IPS-NIHi7 (cell line): Measurements from ENCODE around the gene OAF.
"Not testable (repeated sequence)": the region's sequence is repeated elsewhere in the genome, so short reads cannot be mapped to it uniquely, and the experiment has no call there.

Source experiments
- DNase-seq: peaks from one replicate; pipeline ENCODE4 v3.0.0; 2012; ENCODE audit warnings: mixed read lengths; ENCODE audit errors: extremely low spot score

OAF gene

DNA sequence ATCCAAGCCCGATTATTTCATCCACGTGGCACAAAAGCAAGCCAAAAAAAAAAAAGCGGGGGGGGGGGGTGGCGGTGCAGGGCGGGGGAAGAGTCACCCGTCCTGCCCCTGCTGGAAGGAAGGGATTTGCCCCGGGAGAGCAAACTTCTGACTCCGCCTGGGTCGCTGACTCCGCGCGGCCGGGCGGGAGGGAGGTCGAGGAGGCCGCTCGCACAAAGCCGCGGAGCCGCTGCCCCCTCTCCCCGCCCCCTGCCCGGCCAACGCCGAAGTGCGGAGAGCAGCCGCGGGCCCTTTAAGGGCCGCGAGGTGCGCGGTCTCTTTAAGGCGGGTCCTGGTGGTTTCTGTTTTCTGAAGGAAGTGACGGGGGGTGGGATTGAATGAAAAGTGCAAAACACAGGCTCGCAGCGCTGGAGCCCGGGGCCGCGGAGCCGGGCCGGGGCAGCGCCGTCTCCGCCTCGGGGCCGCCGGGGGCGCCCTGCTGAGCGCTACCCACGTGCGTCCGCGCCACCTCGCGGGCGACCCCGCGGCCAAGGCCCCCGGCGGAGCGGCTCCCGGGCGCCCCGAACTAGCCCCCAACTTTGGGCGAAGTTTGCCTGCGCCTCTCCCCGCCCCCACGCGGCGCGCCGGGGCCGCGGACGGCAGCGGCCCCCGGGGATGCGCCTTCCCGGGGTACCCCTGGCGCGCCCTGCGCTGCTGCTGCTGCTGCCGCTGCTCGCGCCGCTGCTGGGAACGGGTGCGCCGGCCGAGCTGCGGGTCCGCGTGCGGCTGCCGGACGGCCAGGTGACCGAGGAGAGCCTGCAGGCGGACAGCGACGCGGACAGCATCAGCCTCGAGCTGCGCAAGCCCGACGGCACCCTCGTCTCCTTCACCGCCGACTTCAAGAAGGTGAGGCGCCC lies at the start of gene OAF:
OAF (plus strand) TSS at position 407 of the 896 bp plus-strand sequence; CDS start at position 655, 248 bp downstream.
- DNase-seq = peak; percentile 87

DNA sequence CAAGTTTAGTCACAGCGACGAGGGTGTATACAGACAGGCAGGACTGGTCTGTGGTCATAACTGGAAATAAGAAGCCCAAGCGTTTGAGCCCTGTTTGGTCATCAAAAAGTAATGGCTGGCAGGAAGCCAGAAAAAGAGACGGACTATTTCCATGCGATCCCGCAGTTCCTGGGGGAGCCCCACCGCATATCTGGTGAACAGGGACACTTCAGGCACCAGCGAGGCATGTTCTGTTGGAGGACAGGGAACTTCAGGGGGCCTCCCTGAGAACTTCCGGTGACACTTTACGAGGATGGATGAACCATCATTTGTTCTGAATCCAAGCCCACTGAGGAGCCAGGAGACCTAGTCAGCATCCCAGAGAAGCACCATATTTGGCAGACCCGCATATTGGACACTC lies 43.2 kb upstream of the OAF start:
- no peak for DNase-seq

DNA sequence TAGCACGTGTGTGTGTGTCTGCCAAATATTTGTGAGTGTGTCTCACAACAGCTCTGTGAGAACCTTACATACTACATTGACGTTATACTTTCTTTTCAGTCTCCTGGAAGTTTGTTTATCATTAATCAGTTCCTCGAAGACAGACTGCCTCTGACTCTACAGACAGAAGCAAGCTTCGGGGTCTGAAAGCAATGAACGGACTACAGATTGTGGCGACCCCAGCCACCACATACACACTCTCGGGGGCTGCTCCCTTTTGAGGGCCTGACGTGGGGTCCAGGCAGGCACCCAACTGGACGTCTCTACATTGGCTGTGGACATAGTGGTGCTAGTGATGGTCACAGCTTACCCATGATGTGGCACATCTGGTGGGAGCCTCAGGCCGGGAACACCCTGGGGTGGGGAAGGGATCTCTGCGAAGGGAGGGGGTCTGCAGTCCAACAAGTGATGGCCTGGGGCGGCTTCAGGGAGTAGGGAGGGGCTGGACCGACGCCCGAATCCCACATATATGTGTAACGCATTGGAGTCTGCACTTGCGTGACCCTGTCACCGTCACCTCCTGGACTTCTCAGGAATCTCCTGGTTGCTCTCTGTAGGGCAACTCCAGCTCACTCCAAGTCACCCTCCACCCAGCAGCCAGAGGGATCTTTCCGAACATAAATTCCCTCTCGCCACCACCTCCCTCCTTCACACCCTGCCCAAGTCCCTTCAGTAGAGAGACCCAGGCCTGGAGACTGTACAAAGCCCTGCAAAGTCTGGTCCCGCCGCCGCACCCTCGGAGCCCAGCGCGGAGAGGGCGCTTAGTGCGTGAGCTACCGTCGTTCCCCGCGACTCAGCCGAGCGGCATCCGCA lies 42.5 kb upstream of the OAF start:
- DNase-seq = no peak

DNA sequence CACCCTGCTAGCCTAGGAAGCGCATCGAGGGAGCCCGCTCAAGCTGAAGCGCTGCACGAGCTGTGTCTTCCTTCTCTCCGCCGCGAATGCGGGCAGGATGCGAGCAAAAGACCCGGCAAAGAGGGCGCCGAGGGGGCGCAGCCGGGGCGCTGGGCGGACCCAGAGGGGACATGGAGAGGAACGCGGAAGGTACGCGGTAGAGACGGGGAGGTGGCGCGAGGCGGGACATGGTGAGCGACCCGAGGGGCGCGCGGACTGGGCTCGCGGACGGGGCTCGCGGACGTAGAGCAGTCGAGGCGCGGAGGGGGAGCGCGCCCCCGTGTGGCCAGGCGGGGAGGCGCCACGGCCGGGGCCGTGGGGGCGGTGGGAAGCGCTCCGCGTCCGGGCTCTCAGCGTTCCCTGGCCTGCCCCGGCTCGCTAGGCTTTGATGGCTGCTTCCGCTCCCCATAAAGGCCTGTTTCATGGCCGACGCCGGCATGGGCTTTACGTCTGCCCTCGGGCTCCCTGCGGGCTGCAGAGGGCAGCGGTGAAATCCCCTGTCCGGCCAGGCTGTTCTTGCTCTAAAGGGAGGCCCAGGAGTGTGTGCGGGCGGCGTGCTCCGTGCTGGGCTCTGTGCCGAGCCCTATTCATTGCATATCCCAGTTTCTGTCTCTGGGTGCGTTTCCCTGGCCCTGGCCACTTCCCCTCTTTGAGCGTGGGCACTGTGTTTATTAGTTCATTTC lies 41.7 kb upstream of the OAF start:
- DNase-seq = peak; percentile 95

DNA sequence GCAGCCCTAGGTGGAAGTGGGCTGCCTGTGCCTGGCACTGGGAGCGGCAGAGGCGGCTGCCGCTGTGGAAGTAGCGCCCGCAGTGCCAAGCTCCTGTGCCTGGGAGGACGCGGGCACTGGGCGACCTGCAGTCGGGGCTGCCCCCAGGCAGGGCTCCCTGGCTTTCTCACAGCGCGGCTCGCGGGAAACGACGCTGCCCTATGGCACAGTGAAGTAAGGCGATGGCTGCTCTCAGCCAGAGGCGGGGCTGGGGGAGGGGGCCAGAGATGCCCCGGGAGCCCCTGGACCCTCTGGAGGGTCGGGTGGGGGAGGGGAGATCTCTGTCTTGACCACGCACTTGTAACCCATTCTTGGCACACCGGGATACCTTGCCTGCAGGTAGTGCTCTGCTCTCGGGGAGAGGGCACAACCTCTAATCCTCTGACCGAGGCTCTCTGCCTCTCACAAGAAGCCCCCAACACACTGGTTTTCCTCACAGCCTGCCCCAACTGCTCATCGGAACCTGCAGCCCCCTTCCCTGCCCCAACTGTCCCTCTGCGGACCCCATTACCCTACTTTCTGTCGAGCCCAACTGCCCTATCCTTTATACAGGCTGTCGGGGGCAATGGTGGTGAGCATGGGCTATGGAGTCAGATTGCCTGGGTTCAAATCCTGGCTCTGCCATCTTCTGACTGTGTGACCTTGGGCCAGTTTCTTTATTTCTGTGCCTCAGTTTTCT lies 40.7 kb upstream of the OAF start:
- no peak for DNase-seq

DNA sequence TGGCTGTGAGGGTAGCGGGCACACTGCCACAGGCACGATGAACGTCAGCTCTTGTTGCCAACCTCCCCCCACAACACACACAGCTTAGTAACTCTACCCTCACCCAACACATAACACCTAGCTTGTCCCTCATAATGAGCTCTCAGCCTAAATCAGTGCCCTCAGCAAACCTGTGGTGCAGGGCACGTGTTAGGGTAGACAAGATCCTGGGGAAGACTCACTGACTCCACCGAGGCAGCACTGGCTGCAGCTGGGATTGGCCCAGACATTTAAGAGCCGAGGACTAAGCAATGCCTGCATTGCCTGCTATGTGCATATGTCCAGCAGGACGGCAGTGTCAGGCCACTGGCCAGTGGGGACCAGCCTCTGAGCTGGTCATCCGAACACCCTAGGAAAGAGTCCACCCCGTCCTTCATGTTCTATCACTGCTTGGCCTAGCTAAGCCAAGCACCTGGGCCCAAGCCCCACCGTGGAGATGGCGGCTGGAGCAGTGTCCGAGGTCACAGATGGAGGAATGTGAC lies 40.0 kb upstream of the OAF start:
- no peak for DNase-seq

DNA sequence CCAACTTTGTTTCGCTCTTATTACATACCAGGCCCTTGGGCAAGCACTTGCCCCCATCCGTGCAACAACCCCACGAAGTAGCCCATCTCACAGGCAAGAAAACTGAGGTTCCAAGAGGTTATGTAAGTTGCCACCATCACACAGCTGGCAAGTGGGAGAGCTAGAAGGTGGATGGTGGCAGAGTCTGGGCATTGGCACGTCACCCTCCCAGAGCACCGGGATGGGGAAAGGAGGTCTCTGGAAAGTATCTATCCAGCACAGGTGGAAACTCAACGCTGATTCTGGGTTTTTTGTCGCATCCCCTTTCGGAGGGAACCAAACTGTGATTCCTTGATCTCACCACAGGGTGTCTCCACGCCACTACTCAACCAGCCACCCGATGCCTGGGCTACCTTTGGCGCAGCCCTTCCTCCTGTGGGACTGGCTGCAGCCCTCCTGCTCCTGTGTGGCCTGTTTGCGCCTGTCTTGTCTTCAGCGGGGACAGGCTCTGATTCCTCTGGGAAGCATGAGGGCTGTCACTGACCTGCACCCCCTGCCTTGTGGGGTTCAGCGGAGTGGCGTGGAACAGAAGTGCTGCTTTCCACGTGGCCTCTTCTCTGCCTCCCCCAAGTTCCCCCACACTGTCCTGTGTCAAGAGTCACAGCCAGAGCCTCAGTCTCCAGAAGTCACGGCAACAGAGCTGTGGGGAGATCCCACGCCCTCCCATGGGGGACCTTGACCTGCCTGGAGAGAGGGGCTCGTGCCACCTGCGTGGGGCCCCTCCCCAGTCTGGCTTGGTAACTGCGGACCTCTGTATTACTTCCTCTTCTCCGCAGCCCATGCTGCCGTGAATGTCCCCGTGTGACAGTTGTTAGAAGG lies 38.5 kb upstream of the OAF start:
- DNase-seq = peak; percentile 88

DNA sequence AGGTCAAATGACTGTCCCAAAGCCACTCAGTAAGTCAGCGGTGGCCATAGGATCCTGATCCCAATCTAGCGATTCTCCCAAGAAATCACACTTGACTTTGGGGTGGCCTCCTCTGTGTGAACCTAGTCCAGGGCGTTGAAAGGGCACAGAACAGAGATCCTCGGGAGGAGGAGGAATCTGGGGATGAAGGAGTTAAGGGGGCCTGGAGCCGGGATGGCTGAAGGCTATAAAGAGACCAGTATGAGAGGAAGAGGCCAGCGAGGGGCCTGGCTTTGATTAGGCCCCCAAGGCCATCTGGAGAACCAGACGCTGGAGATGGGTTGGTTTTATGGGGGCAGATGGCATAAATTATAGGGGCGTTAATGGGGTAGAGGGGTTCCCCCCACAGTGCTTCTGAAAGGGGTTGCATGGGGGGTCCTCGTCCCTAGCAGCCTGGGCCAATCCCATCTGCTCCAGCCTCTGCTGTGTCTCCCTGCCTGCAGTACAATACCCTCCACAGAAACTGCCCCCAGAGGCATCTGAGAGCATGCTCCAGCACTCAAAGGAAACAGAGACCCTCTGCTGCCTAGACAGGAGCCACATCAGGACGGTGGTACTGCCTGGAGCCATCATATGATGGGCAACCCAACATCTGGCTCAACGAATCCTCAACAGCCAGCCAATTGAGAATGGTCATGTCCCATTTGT lies 37.7 kb upstream of the OAF start:
- DNase-seq = no peak

DNA sequence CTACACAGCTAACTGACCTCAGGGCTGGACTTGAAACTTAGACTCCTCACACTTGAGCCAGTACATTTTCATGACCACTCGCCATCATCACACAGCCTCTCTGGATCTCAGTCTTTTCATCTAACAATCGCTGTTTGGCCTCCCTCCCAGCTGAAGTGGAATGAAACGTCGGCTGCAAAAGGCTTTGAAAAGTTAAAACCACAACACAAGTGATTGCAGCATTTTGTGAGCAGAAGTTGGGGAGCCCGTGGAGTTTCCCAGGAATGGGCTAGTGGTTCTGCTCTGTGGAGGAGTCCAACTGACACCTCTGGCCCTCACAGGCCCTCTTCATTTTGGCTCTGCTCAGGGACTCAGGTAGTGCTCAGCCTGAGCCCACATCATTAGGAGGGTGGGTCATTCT lies 37.0 kb upstream of the OAF start:
- no peak for DNase-seq

DNA sequence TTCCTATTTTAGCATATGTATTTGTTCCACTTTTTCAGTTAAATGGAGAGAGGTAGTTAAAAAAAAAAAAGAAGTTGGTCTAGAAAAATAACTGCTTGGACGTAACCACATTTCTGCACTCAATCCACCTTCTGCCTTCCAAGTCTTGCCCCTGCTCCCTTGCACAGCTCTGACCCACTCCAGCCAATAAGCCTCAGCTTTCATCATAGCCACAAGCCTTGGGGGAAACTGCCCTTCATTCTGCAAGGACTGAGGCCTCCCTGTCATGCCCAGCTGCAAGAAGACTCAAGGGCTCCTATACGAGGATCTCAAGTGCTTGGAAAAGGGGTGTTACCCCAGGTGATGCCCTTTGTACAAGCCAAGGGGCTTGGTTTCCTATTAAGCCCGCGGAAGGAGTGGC lies 36.0 kb upstream of the OAF start:
- DNase-seq = no peak

DNA sequence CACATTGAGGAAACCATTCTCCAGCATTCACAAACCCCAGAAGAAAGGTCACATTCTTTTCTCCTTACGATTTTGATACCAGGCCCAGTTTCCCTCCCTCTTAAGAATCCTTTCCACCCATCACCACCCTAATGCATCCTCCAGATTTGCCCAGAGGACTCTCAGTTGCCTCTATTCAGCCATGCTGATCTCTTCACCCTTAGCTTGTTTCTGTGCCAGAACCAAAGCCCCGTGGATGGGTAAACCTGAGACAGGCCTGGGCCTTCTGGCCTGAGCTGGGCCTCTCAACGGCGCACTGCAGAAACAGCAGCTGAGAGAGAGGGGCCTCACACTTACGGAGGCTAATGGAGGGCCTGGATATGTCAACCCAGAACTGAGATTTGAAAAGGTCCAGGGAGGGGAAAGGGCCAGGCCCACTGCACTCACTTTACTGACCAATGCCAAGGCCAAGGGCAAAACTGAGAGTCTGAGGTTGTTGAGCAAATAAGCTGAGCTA lies 32.2 kb upstream of the OAF start:
- no peak for DNase-seq

DNA sequence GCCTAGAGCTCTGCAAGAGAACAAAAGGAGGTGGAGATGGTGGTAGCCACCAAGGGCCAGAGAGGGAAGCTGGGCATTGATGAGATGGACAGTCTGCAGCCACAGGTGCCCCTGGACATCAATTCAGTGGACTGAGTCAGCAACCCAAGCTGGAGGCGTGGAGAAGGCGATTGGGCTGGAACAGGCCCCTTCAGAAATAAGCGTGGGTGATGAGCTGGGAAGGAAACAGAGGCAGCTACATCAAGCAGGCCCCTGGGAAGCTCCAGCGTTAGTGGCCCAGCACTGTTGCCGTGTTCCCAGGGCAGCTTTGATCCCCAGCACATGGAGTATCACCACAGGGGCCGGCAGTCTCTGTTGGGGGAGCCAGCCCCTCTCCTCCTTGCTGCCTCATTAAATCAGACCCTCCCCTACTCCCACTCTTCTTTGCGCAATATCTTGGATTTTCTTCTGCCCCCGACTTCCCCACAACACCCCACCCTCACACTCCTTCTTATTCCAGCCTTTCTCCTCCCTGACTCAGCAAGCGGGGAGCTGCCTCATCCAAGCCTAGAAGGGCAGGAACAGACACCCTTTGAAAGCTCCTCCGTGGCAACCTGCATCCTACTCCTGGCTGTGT lies 31.7 kb upstream of the OAF start:
- DNase-seq = no peak

DNA sequence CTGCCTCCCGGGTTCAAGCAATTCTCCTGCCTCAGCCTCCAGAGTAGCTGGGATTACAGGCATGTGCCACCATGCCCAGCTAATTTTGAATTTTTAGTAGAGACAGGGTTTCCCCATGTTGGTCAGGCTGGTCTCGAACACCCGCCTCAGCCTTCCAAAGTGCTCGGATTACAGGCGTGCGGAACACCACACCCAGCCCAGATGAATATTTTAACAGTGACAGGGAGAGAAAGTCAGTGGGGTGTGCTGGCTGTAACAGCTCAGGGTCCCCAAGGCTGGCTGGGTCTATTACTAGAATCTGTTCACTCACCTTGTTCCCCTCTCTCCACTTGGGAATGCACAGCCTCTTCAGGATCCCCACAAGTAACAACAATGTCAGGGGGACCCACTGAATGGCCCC lies 30.8 kb upstream of the OAF start:
- not testable (repeated sequence) for DNase-seq

DNA sequence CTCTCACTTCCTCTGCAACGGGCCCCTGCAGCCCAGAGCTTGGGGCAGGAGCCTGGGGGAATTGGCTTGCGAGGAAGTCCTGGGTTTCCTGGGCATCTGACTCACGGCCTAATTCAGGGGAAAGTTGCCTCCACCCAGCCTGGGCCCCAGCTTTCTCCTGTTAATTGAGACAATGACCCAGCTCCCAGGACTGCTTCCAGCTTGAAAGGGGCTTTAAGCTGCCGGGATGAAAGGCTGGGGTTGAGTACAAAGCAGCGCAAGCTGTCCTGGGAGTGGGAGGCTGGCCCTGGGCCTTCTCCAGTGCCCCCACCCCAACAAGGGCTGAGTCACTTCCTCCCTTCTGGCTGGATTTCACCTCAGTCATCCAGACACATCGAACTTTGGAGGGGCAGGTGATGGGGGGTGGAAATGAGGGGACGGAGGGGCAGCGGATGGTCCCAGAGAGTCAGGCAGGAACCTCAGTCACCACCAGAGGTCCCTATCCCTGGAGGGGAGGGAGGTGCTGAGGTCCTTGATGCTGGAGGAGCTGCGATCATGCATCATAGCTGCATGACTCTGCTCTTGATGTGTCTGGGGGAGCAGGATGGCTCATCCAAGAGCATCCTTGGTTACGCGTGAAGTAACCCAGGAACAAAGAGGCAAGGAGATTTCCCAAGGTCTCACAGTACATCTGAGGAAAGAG lies 30.1 kb upstream of the OAF start:
- peak; percentile 54 for DNase-seq

DNA sequence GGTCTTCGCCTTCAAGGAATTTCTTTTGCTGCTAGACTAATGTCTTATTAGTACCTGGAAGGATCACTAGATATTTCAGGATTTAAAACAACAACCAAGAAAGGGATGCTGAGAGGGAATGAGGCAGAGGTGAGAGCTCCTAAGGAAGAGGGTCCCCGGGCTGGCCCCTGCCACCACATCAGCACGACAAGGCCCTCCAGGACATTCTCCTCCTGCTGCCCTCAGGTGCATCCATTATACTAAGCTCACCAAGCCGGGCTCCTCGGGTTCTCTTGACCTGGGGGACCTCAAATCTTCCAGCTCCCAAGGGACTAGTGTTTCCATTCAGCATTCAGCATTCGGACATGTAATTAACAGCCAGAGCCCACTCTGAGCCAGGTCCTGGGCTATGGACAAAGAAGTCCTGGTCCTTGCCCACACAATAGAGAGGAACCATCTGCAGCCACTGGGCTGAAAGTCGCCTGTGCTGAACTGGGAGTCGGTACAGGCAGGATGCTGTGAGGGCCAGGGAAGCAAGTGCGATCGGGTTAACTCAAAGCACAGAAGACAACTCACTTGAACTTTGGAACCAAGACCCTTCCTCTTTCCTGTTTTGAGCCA lies 29.4 kb upstream of the OAF start:
- DNase-seq = no peak

DNA sequence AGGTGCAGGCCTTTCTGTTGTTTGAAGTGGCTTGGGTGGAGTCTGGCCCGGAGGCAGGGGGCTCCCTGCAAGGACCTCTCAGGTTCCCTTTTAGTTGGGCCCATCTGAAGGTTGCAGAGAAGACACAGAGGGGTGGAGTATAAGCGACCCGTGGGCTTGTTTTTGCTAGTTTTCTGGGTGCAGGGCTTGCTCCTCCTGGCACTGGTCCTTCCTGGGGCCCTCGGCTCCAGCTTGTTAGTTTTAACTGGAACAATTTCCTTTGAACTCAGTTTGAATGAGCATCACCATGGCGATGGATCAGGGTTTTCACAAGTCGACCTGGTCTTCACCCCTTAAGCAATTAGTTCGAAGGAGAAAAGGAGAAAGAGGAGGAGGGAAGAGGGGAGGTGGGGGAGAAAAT lies 28.5 kb upstream of the OAF start:
- DNase-seq = no peak

DNA sequence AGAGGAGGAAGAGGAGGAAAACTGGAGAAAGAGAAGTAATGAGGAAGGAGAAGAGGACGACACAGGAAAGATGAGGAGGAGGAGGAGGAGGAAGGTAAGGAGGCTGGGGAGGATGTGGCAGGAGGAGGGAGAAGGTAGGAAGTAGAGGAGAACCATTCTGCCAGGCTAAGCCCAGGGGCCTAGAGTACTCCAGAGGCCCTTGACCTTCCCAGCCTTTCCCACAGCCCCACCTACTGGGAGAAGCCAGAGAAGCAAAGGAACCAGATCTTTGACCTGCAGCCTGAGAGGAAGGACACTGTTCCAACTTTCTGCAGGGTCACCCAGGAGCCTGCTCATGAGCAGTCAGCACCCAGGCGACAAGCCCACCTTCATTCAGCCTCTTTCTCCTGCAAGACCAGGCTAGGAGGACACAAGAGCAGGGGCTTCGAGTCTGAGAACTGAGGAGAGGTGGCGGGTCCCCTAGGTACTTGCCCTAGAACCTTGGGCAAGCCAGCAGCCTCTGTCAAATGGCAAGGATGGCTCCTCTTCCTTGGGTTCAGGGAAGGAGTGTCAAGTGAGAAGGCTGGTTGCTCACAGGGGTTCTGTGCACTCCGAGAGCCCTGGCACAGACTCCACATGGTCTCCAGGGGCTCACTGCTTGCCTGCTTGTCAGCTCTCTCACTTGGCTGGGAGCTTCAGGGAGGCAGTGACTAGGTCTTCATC lies 27.9 kb upstream of the OAF start:
- DNase-seq = peak; percentile 76
